Brain pericyte (primary cell): ENCODE results near the gene APMAP.
"Not testable (repeated sequence)": the region's sequence is repeated elsewhere in the genome, so short reads cannot be mapped to it uniquely, and the experiment has no call there.

Source experiments
- DNase-seq: peaks from one replicate; pipeline ENCODE4 v3.0.0-alpha.2; 2012; ENCODE audit warnings: low read depth, low spot score

Gene APMAP

DNA sequence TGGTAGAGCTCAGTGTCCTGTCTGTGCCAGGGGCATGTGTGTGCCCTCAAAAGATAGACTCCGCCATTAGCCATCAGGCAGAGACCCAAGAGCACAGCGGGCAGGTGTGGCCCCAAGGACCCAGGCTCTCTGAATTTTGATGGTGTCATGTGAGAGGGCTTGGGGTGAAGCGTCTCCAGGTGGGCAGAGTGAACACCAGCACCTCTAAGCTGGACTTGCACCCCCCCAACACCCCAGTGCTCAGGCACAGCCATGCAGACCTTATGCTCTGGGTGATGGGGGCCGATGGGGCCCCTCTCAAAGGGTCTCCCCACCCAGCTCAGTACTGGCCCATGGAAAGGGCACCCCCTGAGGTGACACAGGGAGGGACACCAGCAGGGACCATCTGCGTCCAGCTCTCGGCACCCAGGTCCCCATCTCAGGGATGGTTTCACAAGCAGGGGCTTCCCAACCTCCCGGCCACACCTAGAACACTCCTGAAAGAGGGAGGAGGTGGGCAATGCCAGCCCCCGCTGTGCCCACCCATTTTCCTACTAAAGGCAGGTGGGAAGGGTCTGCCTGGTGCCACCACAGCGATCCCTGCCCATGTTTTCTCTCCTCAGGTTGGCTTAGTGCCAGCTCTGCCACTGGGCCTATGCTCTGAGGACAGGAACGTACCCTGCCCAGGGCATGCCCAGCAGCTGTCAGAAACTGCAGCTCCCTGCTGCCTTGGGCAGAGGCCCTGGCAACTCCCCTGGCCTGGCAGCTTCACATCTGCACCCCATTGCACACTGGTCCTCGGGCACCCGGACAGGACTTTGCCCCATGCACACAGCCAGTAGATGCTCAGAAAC lies 40.0 kb downstream of the APMAP start:
- DNase-seq: no peak

DNA sequence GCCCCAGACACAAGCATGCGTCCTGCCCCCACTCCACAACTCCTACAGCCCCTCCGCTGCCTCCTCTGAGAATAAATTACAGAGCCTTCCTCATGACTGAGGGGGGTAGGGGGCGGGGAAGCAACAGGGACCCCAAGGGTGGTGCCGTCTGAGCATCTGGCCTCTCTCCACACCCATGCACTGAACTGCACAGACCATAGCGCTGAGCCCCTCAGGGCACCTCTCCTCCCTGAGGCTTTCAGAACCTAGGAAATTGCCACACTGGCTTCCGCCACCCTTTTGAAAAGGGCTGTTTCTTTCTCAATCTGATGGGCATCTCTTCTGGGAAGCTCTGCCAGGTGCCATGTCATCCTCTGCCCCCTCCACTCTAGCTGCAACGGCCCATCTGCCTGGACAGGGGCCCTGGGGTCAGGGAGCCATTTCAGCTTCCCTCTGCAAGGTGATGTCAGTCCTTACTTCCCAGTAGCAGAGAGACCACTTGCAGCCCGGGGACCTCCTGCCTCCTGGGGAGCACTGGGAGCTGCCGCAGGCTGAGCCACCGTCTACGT lies 40.9 kb downstream of the APMAP start:
- no peak for DNase-seq

DNA sequence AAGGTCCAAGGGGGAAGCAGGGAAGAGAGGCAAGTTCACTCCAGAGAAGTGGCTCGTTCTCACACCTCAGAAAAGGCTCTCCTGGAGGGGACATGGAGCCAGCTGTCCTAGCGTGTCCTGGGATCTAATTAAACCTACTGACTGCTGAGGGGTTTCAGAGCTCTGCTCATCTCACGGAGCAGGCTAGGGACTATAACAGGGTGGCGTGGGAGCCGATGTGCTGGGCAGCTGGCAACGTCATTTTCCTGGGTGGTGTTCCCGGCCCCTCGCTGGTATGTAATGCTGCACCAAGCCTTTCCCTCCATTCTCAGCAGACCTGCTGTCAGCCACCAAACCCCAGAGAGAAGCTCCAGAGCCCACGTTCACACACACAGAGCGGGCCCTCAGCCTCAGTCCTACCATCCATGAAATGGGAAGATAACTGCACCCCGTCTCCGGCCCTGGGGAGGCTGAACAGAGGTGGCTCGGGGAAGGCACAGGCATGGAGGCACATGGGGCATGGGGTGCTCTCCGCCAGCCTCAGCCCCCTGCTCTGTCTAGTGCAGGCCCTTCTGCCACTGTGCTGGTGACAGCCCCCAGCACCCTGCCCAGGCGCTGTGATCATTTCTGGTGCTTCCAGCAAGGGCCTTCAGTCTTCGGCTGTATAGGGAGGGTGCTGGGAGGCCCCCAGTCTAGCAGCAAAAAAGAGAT lies 41.6 kb downstream of the APMAP start:
- no peak for DNase-seq

DNA sequence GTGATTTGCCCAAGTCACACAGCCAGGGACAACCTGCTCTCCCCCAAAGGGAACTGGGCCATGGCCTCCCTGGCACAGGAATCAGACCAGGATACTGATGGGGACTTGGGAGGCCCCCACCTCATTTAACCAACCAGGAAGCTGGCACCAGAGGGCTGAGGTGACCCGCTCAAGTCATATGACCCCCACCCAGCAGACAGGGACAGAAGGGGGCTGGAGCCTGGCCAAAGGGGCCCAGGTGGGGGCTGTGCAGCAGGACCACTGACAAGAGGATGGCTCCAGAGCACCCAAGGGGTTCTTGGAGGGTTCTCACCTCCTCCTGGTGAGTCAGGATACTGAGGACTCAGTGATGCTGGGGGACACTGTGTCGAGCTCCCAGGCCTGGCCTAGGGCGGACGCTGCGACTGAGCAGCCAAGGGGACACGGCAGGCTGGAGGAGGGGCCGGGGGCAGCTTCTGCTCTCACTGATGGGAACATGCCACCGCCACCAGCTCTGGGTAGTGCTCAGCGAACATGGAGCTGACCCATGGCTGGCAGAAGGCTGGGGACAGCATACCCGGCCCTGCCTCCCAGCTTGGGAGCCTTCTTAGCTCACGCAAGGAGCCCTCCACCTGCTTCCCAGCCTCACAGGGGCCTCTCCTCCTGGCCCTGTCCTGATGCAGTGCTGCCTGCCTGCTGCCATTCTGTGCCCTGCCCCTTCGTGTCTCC lies 42.3 kb downstream of the APMAP start:
- no peak for DNase-seq

DNA sequence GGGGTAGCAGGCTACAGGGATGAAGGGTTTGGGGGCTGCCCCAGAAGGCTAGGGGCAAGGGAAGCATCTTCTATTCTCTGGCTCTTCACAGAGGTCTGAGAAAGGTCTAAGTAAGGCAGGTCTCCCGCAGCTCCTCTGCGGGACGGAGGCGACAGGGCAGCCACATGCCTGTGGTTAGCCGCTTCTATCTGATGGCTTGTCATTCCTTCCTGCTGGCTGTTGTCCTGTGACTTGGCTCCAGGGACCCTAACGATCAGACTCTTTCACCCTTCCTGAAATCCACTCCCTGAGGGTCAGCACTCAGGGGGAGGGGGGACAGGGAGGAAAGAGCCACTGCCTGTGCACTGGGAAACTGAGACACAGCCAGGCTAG lies 42.8 kb downstream of the APMAP start:
- DNase-seq: no peak

DNA sequence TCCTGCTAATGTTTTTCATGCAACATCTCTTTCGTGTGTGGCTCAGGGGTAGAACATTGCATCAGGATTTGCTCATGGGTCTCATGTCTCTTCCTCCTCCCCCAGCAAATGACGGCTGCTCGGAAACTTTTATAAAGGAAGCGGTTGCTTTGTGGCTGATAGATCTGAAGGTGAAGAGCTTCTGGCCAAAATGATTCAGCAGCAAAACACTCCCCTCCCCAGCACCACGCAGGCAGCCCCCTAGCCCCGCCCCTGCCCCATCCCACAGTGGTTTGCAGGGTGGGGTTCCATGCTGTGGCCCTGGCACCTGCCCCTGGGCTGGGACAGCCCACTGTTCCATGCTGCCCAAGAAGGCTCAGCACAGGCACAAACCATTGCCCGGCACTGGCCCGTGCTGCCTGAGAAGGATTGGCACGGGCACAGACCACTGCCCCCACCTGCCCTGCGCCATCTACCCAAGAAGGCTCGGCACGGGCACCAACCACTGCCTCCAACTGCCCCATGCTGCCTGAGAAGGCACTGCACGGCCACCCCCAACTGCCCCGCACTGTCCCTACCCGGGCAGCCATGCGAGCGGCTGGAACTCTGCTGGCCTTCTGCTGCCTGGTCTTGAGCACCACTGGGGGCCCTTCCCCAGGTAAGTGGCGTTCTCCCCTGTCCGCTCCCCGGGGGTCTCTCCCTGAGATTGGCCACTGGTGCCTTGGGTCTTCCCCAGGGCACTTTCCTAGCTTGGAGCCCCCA lies 43.4 kb downstream of the APMAP start, which contains the start of gene CST7:
Gene CST7 (plus strand): TSS at position 331 of the 741 bp plus-strand sequence. CDS start 237 bp downstream, at position 568.
- DNase-seq: no peak

DNA sequence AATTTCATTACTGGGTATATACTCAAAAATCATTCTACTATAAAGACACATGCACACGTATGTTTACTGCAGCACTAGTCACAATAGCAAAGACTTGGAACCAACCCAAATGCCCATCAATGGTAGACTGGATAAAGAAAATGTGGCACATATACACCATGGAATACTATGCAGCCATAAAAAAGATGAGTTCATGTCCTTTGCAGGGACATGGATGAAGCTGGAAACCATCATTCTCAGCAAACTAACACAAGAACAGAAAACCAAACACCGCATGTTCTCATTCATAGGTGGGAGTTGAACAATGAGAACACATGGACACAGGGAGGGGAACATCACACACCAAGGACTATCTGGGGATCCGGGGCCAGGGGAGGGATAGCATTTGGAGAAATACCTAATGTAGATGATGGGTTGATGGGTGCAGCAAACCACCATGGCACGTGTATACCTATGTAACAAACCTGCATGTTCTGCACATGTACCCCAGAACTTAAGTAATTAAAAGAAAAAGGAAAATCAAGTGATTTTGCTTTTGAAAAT lies 44.1 kb downstream of the APMAP start:
- DNase-seq: not testable (repeated sequence)

DNA sequence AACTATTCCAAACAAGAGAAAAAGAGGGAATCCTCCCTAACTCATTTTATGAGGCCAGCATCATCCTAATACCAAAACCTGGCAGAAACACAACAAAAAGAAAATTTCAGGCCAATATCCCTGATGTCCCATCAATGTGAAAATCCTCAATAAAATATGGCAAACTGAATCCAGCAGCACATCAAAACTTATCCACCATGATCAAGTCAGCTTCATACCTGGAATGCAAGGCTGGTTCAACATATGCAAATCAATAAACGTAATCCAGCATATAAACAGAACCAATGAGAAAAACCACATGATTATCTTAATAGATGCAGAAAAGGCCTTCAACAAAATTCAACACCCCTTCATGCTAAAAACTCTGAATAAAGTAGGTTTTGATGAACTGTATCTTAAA lies 46.2 kb downstream of the APMAP start:
- not testable (repeated sequence) for DNase-seq

DNA sequence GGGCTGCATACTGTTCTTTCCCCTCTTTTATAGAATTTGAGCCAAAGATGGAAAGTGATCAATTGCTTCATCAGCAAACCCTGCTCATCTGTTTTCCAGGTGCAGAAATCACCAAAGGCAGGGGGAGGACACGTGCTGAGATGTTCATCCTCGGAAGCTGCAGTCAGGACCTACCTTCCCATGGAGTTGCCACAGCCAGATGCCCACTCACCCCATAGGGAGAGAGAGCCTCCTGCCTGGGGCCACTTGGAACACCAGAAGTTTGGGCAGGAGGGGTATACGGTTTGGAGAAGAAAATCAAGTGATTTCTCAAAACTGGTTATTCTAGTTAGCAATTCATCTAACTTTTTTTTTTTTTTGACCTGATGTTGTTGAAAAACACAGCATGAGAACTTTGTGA lies 48.8 kb downstream of the APMAP start:
- no peak for DNase-seq

DNA sequence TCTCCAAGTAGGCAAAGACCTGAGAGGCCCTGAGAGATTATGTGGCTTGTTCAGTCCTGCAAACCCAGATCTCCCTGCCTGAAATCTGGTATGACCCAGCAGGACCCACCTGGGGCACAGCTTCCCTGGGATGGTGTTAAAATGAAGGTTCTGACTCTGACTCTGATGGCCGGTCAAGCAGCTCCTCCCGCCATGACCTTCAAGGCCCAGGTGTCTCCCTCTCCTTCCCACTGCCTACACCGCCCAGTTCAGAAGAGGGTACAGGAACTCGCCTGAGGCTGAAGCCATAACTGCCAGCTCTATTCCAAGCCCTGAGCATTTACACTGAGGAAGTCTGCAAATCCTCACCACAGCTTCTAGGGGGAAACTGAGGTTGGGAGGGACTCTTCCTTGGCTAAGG lies 49.4 kb downstream of the APMAP start:
- DNase-seq: no peak

DNA sequence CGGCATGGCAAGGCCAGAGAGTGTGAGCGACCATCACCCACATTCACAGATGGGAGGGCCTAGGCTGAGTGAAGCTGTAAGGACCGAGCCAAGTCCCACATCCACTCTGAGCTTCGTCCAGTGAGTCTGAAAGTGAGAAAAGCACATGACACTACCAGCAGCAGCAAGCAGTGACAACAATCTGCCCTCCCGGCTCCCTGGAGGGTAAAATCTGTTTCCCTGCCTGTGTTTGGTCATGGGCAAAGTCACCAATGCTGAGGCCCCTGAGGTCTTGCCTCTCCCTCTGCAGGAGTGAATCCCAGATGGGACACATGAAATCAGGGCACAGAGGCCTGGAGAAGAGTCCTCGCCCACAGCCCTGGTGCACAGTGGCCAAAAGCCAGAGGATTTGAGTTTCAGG lies 49.9 kb downstream of the APMAP start:
- no peak for DNase-seq

DNA sequence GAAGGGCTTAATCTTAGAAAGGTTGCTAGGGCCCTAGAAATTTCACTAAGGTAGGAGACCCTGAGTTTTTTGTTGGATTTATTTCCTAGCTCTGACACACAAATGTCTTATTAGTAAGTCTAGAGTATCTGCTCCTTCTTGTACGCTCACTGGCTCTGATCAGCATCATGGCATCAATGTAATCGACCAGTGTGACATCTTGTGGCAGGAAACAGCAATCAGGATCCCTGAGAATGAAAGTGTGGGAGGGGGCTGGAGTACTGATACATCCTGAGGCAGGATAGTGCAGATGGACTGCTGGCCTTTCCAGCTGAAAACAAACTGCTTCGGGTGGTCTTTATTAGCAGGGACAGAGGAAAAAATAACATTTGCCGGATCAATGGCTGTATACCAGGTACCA lies 53.5 kb downstream of the APMAP start:
- no peak for DNase-seq

DNA sequence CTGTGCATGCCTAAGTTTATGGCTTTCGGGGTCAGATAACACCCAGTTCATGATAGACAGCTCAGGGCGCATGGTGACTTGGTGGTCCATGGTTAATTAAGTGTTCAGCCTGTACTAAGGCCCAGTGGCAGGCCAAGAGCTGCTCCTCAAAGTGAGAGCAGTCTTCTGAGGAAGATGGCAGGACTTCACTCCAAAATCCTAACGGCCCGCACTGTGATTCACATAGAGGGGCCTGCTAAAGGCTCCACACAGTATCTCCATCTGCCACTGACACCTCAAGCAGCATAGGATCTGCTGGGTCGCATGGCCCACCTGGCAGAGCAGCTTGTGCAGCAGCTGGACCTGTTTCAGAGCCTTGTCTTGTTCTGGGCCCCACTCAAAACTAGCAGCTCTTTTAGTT lies 54.1 kb downstream of the APMAP start:
- no peak for DNase-seq

DNA sequence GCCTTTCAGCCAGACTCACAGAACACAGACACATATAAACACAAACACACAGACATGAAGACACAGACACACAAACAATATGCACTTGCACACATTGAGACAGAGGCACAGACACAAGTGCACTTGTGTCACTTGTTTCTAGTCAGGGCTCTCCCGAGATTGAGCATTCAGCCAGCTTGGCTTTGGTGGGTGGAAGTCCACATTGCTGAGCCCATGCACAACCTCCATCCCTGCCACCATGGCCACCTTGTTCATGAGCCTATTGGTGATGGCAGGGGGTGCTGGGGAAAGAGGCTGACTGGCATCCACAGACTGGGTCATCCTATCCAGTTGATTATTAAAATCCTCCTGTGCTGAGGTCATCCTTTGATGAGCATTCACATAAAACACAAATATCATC lies 55.0 kb downstream of the APMAP start:
- no peak for DNase-seq

DNA sequence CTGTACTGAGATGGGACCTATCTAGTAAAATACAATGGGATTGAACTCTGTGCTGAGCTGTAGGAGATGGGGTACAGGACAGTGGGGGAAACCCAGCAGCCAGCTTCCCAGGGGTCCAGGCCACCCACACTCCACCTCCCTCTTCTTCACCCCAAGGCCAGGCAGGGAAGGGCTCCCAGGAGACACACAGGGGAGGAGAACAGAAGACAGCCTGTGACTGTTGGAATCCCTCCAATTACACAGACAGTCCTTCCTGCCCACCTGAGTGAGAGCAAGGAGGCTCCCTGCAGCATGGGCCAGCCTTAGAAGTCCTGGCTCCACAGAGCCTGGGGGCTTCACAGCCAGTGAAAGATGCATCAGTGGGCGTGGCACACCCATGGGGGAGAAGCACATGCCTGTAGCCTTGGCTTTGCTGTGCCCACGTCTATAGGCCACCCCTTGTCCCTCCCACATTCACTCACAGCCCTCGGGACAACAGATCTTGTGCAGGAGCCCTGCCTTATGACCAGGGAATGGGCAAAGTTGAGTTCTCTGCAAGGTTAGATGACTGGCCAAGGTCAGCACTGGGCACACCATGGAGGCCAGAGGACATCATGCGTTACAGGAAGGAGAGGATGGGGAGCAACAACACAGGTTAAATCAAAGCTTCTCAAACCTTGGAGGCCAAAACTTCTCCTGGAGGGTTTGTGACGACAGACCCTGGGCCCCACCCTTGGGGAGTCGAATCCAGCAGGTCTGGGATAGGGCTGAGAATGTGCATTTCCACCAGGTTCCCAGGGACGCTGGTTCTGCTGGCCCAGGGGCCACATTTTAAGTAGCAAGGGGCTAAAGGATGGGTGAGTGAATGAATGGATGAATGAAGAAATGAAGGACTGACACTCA lies 55.8 kb downstream of the APMAP start:
- DNase-seq: no peak

DNA sequence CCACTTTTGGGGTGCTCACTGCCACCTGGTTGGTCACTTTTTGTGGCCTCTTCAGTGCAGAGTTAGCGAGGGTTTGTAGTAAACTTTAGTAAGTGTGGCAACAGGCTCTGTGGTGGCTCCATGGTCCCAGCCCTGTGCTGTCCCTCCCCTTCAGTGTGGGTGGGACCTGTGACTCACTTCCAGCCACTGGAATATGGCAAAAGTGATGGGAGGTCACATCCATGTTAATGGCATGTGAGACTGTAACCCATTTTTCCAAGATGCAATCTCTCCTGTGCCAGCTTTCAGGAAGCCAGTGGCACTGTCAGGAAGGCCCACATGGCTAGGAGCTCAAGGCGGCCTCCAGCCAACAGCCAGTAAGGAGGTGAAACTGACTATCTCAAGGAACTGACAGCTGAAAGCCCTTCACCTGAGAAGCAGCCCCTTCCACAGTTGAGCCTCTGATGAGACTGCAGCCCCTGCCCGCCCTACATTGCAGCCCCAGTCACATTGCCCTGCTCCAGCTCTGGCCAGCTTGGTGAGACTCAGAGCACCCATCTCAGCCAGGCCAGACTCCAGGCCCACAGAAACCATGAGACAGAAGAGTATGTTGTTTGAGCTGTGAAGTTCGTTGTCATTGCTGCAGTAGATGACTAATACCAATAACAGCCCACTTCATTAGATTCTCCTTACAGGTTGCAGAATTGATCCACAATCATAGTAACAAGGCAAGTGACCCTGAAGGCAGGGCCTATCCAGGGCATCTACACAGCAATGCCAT lies 56.6 kb downstream of the APMAP start:
- DNase-seq: no peak

DNA sequence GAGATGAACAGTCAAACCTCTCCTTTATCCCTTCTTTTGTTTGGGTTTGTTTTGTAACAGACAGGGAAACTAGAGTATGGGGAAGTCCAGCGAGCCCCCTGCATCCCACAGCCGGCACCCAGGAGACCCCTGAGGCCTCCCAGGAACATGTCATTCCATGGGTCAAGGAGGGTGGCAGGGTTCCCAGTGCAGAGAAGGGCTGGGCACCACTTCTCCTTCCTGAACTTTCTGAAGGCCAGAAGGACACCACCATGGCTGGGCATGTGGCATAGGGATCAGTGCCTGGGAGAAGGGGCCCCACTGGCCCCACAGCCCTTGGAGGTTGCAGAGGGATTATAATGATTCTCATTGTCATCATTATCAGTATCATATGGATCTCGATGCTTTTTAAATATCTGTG lies 57.4 kb downstream of the APMAP start:
- no peak for DNase-seq

DNA sequence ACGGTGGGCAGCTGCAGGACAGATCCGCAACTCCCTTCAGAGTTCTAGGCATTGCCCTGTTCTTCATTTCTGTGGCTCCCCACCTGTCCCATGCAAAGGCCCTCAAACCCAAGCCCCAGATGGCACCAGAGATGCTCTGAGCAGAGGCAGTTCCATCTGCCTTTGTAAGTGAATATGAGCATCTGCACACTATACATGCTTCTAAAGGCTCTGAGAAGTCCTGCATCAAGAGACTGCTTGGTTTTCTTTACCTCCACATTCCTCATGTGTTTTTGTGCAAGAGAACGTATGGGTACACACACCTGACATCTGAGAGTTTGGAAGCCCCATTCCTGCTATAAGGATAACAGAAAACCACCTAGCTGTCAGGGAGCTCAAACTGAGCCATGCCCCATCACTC lies 57.8 kb downstream of the APMAP start:
- no peak for DNase-seq

DNA sequence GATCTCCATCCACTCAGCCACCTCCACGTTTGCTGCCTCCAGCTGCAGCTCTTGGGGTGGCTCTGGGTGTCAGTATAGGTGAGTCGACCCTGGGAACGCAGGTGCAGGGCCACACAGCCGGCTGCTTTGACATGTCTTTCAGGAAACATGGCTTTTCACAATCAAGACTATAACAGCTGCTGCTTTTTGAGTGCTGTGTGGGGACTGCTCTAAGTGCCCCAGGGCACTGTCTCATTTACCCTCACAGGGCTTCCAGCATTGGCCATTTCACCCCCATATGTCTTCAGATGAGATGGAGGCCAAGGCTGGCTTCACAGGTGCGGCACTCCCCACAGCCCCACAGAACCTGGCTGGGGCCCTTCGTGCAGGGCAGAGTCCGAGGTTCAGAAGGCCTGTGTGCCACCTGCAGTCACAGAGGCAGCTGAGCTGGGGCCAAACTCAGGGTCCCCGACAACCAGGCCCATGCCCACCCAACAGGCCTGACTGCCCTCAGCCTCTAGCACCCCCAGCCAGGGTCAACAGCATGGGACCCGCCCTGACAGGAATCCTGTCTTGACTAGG lies 58.4 kb downstream of the APMAP start:
- no peak for DNase-seq
